GM12878 (cell line): ENCODE measurements around the gene TNFSF15. TPM values are rescaled to one million over a fixed set of nuclear protein-coding genes. Genes with fewer than 3 reads are reported as not detected.

Source experiments
- ATAC-seq: fragments of 200-7000 bp; cut with Tn5 transposase; 3 replicates; pipeline ENCODE4 v1.9.1; 2020; ENCODE audit warnings: mild to moderate bottlenecking, moderate library complexity
- BruUV-seq: library from RNA; stranded (reverse); fragments of 400-500 nt; replicated peaks from 2 replicates; lab custom pipeline; 2021; lab: Mats Ljungman, UMichigan
- CTCF ChIA-PET: fragments of 300-600 bp; sonication (Branson Sonifier 250); formaldehyde crosslinking; extraction: SDS; loops from one replicate; lab custom pipeline; 2021; ENCODE audit warnings: inconsistent platforms; lab: Yijun Ruan, JAX
- POLR2A ChIA-PET: fragments of 350-600 bp; formaldehyde crosslinking; extraction: SDS; loops from one replicate; lab custom pipeline; 2021; ENCODE audit warnings: inconsistent platforms; lab: Charles Lee
- RAD21 ChIA-PET: fragments of 300-600 bp; sonication (Branson Sonifier 250); formaldehyde crosslinking; loops from one replicate; lab custom pipeline; 2023; ENCODE audit warnings: antibody characterized with exemption; ENCODE audit not compliant: unreplicated experiment; lab: Charles Lee
- SMC1A ChIA-PET: fragments of 300-600 bp; sonication (Branson Sonifier 250); formaldehyde crosslinking; loops from one replicate; lab custom pipeline; 2023; ENCODE audit not compliant: unreplicated experiment, uncharacterized antibody; lab: Charles Lee
- DNase-seq: peaks from one replicate; pipeline ENCODE4 v3.0.0-alpha.2; 2011; ENCODE audit warnings: low read depth, low spot score
- FAIRE-seq: peaks from 3 replicates; lab custom pipeline; 2011; peaks lifted over from hg19 to GRCh38; lab: Jason Lieb, UNC
- H2AFZ ChIP-seq: 2 replicates; pipeline ENCODE4 v1.6.0; 2011; ENCODE audit warnings: low read depth, low read length, control low read depth; ENCODE audit not compliant: control insufficient read depth
- H3K27ac ChIP-seq: 2 replicates; pipeline ENCODE4 v1.5.1; 2011; ENCODE audit warnings: control low read depth; ENCODE audit not compliant: control insufficient read depth, insufficient read depth
- H3K27me3 ChIP-seq, 2 experiments: replicated peaks in 1 of 2; 2 replicates each; pipeline versions ENCODE4 v1.6.0 to v1.6.1; 2011; ENCODE audit warnings: low read length in 1 of 2; ENCODE audit not compliant: control insufficient read depth in 2 of 2, insufficient read depth in 2 of 2
- H3K36me3 ChIP-seq, 2 experiments: 2 replicates each; pipeline ENCODE4 v1.5.1; 2011; ENCODE audit warnings: low read length in 1 of 2; ENCODE audit not compliant: control insufficient read depth in 2 of 2, insufficient read depth in 2 of 2
- H3K4me1 ChIP-seq: 2 replicates; pipeline ENCODE4 v1.6.1; 2011; ENCODE audit warnings: mild to moderate bottlenecking, low read length, moderate library complexity, mixed read lengths; ENCODE audit not compliant: control insufficient read depth, insufficient read depth
- H3K4me2 ChIP-seq: 2 replicates; pipeline ENCODE4 v1.6.0; 2011; ENCODE audit warnings: control low read depth; ENCODE audit not compliant: control insufficient read depth, insufficient read depth
- H3K4me3 ChIP-seq: fragments of 200-600 bp; sonication (generic); 2 replicates; pipeline ENCODE4 v1.5.1; 2016
- H3K79me2 ChIP-seq: 2 replicates; pipeline ENCODE4 v1.6.0; 2011; ENCODE audit warnings: low read length; ENCODE audit not compliant: control insufficient read depth, insufficient read depth
- H3K9ac ChIP-seq: 2 replicates; pipeline ENCODE4 v1.8.0; 2011; ENCODE audit warnings: low read length, control low read depth, mixed read lengths; ENCODE audit not compliant: control insufficient read depth, insufficient read depth
- H3K9me3 ChIP-seq: replicated peaks from 3 replicates; pipeline ENCODE4 v1.5.1; 2011; ENCODE audit warnings: mild to moderate bottlenecking, low read length; ENCODE audit not compliant: control insufficient read depth, insufficient read depth
- H4K20me1 ChIP-seq: 2 replicates; pipeline ENCODE4 v1.6.0; 2011; ENCODE audit not compliant: control insufficient read depth, insufficient read depth
- BACH1 ChIP-seq: fragments of 450-650 bp; IDR thresholded peaks from 2 replicates; pipeline ENCODE4 v1.6.1; 2017; ENCODE audit warnings: mild to moderate bottlenecking, borderline replicate concordance
- HDAC2 ChIP-seq: fragments of 200-600 bp; sonication (generic); IDR thresholded peaks from 2 replicates; pipeline ENCODE4 v1.6.1; 2017
- MEF2A ChIP-seq: IDR thresholded peaks from 2 replicates; pipeline ENCODE4 v1.6.1; 2011; ENCODE audit warnings: low read depth, mild to moderate bottlenecking, low read length, moderate library complexity; ENCODE audit not compliant: insufficient read depth
- NFYB ChIP-seq: IDR thresholded peaks from 2 replicates; pipeline ENCODE4 v1.6.1; 2011; ENCODE audit warnings: low read depth, mild to moderate bottlenecking, low read length, improper control_type of control experiment, moderate library complexity; ENCODE audit not compliant: insufficient read depth
- RAD51 ChIP-seq: fragments of 450-650 bp; IDR thresholded peaks from 2 replicates; pipeline ENCODE4 v1.6.1; 2016; ENCODE audit warnings: moderate library complexity, mild to moderate bottlenecking, inconsistent platforms
- SIN3A ChIP-seq: IDR thresholded peaks from 2 replicates; pipeline ENCODE4 v1.6.1; 2012; ENCODE audit warnings: low read depth, low read length, improper control_type of control experiment
- SP1 ChIP-seq: IDR thresholded peaks from one replicate; pipeline ENCODE4 v1.6.1; 2011; ENCODE audit warnings: low read depth, low read length
- WGBS: methylation state at CpG from one replicate; pipeline ENCODE4 v1.1.6; 2016; ENCODE audit warnings: low lambda C conversion rate; ENCODE audit not compliant: insufficient replicate concordance, insufficient coverage; ENCODE audit errors: missing lambda C conversion rate; 5-methylcytosine and 5-hydroxymethylcytosine counted together
- in situ Hi-C: fragments of 300-500 bp; cut with MboI; formaldehyde crosslinking; loops from 9 replicates; pipeline ENCODE4 v1.14.3; 2018; ENCODE audit warnings: mixed read lengths
- intact Hi-C: fragments of 100-400 bp; cut with micrococcal nuclease; formaldehyde crosslinking; loops from one replicate; pipeline ENCODE4 v1.14.2; 2022; ENCODE audit not compliant: unreplicated experiment
- polyA plus RNA-seq, 11 experiments: library from polyadenylated mRNA; depleted of rRNA in 4 of 11; unstranded in 6 of 11; stranded (reverse) in 5 of 11; fragments of >200 nt; fragmentation: Nextera tagmentation in 4 of 11; fragmentation: Illumina TruSeq in 1 of 11; extraction: Ambion mirVana in 4 of 11; extraction: Trizol in 1 of 11; gene quantifications; 1 replicate in 1 of 11; 2 replicates in 10 of 11; pipeline versions ENCODE4 v1.2.1 to v1.2.3, GENCODE V29; 2011 to 2016; ENCODE audit warnings: inconsistent platforms in 2 of 11, missing spikeins in 2 of 11, low read depth in 1 of 11
- total RNA-seq, 4 experiments: library from RNA; depleted of rRNA in 3 of 4; stranded (reverse); fragments of >200 nt in 3 of 4; fragmentation: Illumina TruSeq in 1 of 4; extraction: Trizol in 1 of 4; gene quantifications; 2 replicates each; pipeline versions ENCODE4 v1.2.1 to v1.2.3, GENCODE V29; 2013 to 2021
- TF ChIP-seq, protein P1 (sequence below): fragments of 450-650 bp; IDR thresholded peaks from 2 replicates; pipeline ENCODE4 v1.6.1; 2018; ENCODE audit warnings: borderline replicate concordance, mild to moderate bottlenecking; ENCODE audit not compliant: partially characterized antibody

TNFSF15 gene
- total and polyA plus RNA-seq, 10 of the 15 experiments (the other 5 are each of a cell fraction or from before 2014, with no cell fraction given): 0.03 TPM; not detected in 9

DNA sequence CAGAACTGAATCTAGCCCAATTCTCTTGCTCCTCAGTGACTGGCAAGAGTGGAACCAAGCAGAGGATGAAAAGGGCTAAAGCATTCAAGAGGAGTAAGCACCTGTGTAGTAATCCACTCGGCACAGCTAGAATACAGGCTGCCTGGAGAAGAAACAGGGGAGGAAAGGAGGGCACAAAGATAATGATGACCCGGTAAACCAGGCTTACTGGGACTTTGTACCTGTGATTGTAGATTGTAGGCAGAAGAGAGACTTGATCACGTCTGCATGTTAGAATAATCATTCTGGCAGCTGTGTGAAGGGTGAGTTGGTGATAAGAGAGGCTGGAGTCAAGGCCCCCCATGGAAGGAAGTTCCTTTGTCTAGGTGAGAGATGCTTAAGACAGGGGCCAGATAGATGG, 20.6 kb upstream of the TNFSF15 start:
- FAIRE-seq (no peak), DNase-seq (no peak), ATAC-seq (no peak)
- 10% methylated on average over 3 of the region's 3 CpGs for WGBS
- intact Hi-C loops: no loop called here
- H3K4me3 ChIP-seq: no peak overlapping the region
- no peaks in the 10 kb centered on the region; a peak in 1 of 4 replicates for H3K27me3 ChIP-seq
- H3K79me2 ChIP-seq: no peaks in the 10 kb centered on the region
- no peak overlapping the region for H3K27ac ChIP-seq
- no peaks in the 10 kb centered on the region for H3K4me1 ChIP-seq
- ChIA-PET SMC1A (no interaction called here), CTCF (no interaction called here), RAD21 (no interaction called here), POLR2A (no interaction called here)
- H2AFZ ChIP-seq: no peak overlapping the region
- H3K36me3 ChIP-seq: no peaks in the 10 kb centered on the region
- no peaks in the 10 kb centered on the region for H4K20me1 ChIP-seq
- in situ Hi-C loops: no loop called here
- H3K9ac ChIP-seq: no peak overlapping the region
- no peaks in the 10 kb centered on the region for H3K9me3 ChIP-seq
- BruUV-seq: no TSS peak
- TF ChIP-seq, protein P1, sequence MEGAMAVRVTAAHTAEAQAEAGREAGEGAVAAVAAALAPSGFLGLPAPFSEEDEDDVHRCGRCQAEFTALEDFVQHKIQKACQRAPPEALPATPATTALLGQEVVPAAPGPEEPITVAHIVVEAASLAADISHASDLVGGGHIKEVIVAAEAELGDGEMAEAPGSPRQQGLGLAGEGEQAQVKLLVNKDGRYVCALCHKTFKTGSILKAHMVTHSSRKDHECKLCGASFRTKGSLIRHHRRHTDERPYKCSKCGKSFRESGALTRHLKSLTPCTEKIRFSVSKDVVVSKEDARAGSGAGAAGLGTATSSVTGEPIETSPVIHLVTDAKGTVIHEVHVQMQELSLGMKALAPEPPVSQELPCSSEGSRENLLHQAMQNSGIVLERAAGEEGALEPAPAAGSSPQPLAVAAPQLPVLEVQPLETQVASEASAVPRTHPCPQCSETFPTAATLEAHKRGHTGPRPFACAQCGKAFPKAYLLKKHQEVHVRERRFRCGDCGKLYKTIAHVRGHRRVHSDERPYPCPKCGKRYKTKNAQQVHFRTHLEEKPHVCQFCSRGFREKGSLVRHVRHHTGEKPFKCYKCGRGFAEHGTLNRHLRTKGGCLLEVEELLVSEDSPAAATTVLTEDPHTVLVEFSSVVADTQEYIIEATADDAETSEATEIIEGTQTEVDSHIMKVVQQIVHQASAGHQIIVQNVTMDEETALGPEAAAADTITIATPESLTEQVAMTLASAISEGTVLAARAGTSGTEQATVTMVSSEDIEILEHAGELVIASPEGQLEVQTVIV: no peak
- TF ChIP-seq HDAC2 (no peak), RAD51 (no peak), BACH1 (no peak), NFYB (no peak), SIN3A (no peak), MEF2A (no peak), SP1 (no peak)
- H3K4me2 ChIP-seq: no peak overlapping the region
